Neural cell (in vitro differentiated cells): ENCODE measurements around the gene ZSCAN1.

Experiments
- EP300 ChIP-seq: fragments of 450-650 bp; conservative IDR thresholded peaks from 2 replicates; pipeline ENCODE4 v1.6.1; 2014; ENCODE audit warnings: antibody characterized with exemption, mild to moderate bottlenecking, moderate library complexity; ENCODE audit not compliant: poor library complexity, severe bottlenecking
- EZH2 ChIP-seq: fragments of 200-600, 300-800 bp; shearing (Covaris generic), sonication (generic); IDR thresholded peaks from 2 replicates; pipeline ENCODE4 v1.6.1; 2014; ENCODE audit warnings: antibody characterized with exemption, low read length, borderline replicate concordance, mild to moderate bottlenecking; ENCODE audit not compliant: insufficient read depth, poor library complexity, severe bottlenecking
- MXI1 ChIP-seq: fragments of 450-650 bp; conservative IDR thresholded peaks from 2 replicates; pipeline ENCODE4 v1.6.1; 2014; ENCODE audit warnings: antibody characterized with exemption, mild to moderate bottlenecking; ENCODE audit not compliant: poor library complexity, severe bottlenecking
- POLR2AphosphoS5 ChIP-seq: IDR thresholded peaks from 2 replicates; pipeline ENCODE4 v1.6.1; 2012
- RAD21 ChIP-seq: fragments of 450-650 bp; conservative IDR thresholded peaks from 2 replicates; pipeline ENCODE4 v1.6.1; 2014; ENCODE audit warnings: antibody characterized with exemption, mild to moderate bottlenecking, moderate library complexity
- SMC3 ChIP-seq: fragments of 450-650 bp; conservative IDR thresholded peaks from 2 replicates; pipeline ENCODE4 v1.6.1; 2014; ENCODE audit warnings: antibody characterized with exemption, mild to moderate bottlenecking, moderate library complexity; ENCODE audit not compliant: poor library complexity
- TAF1 ChIP-seq: IDR thresholded peaks from 2 replicates; pipeline ENCODE4 v1.6.1; 2012; ENCODE audit warnings: low read depth
- TF ChIP-seq, protein P1 (sequence below): fragments of 450-650 bp; IDR thresholded peaks from 2 replicates; pipeline ENCODE4 v1.5.1; 2014; ENCODE audit warnings: antibody characterized with exemption, mild to moderate bottlenecking, moderate library complexity; ENCODE audit not compliant: poor library complexity, severe bottlenecking
- TF ChIP-seq, protein P2 (sequence below): IDR thresholded peaks from 2 replicates; pipeline ENCODE4 v1.6.1; 2012; ENCODE audit warnings: borderline replicate concordance

DNA sequence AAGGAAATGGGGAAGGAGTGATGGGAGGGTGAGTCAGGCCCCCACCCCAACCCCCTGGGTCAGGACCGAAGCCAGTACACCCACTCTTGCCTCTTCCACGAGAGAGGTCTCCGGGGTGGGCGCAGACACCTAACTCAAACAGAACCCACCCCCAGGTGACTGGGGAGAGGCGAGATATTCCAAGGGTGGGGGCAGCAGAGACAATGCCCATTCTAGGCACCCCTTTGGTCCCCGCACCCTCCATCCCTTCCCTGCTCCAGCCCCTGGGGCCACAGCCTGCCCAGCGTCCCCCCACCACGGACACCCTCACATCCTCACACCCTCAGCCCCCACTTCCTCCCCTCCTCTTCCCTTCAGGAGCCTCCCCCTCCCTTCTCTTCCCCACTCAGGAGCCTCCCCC, 63.5 kb downstream of the ZSCAN1 start:
- TF ChIP-seq, protein P1, sequence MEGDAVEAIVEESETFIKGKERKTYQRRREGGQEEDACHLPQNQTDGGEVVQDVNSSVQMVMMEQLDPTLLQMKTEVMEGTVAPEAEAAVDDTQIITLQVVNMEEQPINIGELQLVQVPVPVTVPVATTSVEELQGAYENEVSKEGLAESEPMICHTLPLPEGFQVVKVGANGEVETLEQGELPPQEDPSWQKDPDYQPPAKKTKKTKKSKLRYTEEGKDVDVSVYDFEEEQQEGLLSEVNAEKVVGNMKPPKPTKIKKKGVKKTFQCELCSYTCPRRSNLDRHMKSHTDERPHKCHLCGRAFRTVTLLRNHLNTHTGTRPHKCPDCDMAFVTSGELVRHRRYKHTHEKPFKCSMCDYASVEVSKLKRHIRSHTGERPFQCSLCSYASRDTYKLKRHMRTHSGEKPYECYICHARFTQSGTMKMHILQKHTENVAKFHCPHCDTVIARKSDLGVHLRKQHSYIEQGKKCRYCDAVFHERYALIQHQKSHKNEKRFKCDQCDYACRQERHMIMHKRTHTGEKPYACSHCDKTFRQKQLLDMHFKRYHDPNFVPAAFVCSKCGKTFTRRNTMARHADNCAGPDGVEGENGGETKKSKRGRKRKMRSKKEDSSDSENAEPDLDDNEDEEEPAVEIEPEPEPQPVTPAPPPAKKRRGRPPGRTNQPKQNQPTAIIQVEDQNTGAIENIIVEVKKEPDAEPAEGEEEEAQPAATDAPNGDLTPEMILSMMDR = no peak
- no peak for TF ChIP-seq EZH2
- TF ChIP-seq EP300 = no peak
- TF ChIP-seq POLR2AphosphoS5 = no peak
- TF ChIP-seq, protein P2, sequence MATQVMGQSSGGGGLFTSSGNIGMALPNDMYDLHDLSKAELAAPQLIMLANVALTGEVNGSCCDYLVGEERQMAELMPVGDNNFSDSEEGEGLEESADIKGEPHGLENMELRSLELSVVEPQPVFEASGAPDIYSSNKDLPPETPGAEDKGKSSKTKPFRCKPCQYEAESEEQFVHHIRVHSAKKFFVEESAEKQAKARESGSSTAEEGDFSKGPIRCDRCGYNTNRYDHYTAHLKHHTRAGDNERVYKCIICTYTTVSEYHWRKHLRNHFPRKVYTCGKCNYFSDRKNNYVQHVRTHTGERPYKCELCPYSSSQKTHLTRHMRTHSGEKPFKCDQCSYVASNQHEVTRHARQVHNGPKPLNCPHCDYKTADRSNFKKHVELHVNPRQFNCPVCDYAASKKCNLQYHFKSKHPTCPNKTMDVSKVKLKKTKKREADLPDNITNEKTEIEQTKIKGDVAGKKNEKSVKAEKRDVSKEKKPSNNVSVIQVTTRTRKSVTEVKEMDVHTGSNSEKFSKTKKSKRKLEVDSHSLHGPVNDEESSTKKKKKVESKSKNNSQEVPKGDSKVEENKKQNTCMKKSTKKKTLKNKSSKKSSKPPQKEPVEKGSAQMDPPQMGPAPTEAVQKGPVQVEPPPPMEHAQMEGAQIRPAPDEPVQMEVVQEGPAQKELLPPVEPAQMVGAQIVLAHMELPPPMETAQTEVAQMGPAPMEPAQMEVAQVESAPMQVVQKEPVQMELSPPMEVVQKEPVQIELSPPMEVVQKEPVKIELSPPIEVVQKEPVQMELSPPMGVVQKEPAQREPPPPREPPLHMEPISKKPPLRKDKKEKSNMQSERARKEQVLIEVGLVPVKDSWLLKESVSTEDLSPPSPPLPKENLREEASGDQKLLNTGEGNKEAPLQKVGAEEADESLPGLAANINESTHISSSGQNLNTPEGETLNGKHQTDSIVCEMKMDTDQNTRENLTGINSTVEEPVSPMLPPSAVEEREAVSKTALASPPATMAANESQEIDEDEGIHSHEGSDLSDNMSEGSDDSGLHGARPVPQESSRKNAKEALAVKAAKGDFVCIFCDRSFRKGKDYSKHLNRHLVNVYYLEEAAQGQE = no peak
- TF ChIP-seq TAF1 = no peak
- no peak for TF ChIP-seq RAD21
- no peak for TF ChIP-seq SMC3
- no peak for TF ChIP-seq MXI1
